IPS-11a (cell line): ENCODE results near the gene CLSTN3.

ENCODE experiments used
- H3K4me3 ChIP-seq: one replicate; pipeline ENCODE4 v1.5.1; 2013; ENCODE audit warnings: low read depth, low read length, control low read depth

Gene CLSTN3

DNA sequence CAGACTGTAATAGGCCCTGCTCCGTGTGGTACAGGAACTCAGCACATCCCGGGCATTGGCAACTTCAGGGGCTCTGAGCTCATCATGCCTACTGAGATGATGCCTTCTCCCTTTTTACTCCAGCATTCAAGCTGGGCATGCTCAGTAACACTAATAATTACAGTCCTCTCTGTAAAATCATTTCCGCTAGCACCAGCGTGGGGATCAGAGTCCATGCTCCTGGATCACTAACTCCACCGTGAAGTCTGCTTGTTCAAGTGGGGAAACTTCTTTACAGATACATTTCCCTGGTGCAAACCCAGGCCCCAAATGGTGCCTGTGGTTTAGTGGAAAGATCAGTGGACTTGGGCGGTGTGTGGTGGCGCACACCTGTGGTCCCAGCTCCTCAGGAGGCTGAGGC, 16.7 kb downstream of the CLSTN3 start:
- no peak overlapping the region for H3K4me3 ChIP-seq

DNA sequence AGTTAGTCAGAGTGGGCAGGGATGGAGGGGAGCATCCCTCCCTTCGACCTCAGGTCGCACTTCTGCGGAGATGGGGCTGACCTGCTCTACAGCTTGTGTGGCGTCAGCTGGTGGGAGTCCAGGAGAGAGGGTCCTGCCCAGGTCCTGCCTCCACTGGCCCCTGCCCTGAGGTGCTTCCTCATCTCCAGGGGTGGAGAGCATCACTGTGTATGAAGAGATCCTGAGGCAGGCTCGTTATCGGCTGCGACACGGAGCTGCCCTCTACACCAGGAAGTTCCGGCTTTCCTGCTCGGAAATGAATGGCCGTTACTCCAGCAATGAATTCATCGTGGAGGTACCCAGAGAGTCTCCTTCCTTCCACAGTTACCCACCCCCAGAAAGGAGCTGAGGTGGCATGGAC, 20.2 kb downstream of the CLSTN3 start:
- no peak overlapping the region for H3K4me3 ChIP-seq

DNA sequence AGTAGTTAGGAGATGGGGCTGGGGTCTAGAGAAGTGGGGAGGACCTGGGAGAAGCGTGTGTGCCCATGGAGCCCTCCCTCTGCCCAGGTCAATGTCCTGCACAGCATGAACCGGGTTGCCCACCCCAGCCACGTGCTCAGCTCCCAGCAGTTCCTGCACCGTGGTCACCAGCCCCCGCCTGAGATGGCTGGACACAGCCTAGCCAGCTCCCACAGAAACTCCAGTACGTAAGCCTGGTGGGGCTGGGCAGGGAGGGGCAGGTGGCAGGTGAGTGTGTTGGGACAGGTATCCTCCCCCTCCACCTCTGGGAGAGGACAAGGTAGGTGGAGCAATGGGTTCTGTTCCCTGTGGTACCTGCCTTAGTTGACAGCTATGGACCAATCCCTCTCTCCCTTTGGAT, 20.7 kb downstream of the CLSTN3 start:
- H3K4me3 ChIP-seq: no peak overlapping the region

DNA sequence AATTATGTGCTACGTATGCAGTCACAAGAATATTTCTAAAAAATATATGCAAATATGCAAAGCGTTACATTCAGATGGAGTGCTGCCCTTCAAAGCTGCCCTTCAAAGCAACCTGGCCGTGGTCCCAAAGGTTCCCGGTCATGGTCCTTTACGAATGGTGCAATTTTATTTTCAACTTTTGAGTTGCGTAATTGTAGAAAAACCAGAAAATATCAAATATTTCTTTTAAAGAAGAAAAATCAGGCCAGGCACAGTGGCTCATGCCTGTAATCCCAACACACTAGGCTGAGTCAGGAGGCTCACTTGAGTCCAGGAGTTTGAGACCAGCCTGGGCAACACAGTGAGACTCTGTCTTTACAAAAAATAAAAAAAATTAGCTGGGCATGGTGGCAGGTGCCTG, 21.4 kb downstream of the CLSTN3 start:
- no peak overlapping the region for H3K4me3 ChIP-seq

DNA sequence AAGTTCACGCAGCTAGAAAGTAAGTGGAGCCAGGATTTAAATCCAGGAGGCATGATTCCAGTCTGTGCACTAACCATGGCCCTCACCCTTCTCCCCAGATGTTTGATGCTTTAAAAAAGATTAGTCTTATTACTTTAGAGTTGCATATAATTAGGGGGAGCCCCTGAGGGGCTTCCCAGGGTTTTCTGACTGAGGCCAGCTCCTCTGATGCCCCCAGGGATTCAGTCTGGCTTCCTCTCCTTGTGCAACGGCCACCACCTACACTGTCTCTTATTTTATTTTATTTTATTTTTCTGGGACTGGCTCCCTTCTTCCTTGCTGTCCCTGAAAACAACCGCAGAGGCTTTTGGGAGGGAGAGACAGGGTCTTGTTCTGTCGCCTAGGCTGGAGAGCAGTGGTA, 22.6 kb downstream of the CLSTN3 start:
- no peak overlapping the region for H3K4me3 ChIP-seq

DNA sequence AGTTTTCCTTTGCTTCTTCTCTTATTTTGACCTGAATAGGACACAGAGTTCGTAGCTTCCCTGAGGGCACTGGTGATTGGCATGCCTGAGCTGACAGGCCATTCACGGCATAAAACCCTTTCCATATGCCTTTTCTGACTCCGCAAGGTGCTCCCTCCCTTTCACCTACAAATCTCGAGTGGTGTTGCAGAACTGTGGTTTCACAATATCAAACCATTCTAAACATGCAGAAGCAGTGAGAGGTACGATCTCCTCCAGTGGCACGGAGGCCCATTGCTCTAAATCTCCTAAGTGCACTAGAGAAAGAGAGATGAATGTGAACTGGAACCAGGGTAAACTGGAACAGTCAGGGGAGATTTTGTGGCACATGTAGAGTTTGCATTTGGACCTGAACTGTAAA, 23.9 kb downstream of the CLSTN3 start:
- no peak overlapping the region for H3K4me3 ChIP-seq

DNA sequence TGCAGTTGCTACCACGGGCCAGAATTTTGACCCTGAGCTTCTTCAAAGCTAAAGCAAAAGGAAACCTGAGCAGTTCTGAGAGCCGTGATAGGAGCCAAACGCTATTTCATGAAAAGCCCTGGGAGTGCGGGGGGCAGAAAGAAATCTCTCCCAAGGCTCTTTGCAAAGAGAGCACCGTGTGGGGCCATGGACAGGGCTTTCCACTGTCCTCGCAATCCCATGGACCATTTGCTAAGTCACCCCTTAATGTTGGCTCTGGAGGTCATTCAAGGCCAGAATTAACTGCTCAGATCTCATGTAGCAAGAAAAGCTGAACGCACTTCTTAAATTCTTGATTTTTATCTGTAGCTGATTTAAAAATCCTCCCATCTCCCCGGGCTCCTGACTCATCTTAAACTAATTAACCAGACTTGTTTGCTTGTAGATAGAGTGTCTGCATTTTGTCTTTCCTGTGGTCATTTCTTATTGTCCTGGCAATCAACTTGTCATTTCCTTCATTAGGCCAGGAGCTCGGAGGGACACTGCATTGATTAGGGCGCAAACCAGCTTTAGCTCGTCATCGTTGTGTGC, 24.8 kb downstream of the CLSTN3 start:
- H3K4me3 ChIP-seq: no peak overlapping the region

DNA sequence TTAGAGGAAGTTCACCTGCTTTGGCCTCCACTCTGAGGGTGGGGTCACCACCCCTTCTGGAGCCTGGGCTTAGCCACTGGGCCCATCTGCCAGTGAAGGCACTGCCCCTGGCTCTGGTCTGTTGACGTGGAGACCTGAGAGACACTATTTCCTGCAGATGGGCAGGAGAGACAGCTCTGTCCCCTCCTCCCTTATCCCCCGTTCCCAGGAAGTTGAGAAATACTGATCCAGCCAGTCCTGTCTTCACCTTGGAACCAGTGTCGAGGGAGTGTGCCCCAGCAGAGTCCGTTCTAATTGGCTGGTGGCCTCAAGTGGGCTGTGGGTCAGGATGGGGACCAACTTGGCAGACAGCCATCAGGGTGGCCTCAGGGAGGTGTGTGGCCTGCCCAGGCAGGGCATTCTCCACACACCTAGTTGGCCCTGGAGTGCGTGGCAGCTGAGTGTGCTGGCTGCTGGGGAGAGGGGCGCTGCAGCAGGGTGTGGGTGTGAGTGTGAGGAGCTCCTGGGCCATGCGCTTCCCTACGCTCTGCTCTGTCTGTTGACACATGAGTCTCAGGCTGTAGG, 25.4 kb downstream of the CLSTN3 start:
- H3K4me3 ChIP-seq: no peak overlapping the region

DNA sequence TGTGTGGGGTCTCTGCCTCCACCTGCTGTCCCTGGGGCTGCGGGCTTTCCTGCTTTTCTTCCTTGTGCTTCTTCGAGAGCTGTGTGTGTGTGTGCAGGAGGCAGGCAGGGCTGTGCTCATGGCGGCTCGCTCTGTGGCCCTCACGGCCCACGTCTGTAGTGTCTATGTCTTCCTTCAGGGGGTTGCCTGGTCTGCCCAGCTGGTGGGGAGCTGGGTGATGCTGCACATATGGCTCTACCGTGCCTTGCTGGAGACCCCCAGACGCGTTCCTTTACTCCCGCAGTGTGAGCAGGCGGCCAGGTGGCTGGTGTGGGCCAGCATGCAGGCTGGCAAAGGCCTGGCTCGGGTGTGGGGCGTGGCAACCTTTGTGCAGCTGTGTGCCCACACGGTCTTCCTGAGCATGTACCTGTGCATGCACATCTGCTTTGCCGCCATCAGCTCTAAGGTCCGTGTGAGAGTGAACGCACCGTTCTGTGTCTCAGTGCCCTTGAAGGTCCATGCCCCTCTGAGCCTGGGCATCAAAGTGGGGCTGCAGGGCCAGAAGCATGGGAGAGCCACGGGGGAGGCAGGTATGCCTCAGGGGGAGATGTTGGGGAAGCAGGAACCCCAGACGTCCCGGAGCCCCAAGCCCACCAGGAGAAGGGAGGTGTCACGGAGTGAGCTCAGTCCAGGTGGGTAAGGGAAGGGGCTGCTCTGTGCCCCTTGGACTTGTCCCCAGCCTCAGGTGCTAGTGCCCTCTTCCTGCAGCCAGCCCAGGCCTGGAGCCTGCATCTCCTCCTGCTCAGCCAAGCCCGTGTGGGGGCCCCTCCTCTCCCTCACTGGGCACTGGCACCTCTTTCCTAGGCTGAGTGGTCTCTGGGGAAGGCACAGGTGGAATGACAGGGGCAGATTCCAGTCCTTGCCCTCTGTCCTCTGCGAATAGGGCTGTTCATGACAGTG, 26.4 kb downstream of the CLSTN3 start:
- H3K4me3 ChIP-seq: no peak overlapping the region

DNA sequence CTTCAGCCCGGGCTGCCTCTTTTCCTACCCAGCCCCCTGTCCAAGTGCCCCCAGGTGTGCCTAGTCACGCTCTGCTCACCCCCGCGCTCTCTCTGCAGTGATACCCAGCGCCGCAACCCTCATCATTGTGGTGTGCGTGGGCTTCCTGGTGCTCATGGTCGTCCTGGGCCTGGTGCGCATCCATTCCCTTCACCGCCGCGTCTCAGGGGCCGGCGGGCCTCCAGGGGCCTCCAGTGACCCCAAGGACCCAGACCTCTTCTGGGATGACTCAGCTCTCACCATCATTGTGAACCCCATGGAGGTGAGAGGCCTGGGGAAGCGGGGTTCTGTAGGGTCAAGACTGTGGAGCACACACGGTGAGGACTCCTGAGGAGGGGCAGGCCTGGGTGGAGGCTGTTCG, 27.2 kb downstream of the CLSTN3 start:
- H3K4me3 ChIP-seq: no peak overlapping the region

DNA sequence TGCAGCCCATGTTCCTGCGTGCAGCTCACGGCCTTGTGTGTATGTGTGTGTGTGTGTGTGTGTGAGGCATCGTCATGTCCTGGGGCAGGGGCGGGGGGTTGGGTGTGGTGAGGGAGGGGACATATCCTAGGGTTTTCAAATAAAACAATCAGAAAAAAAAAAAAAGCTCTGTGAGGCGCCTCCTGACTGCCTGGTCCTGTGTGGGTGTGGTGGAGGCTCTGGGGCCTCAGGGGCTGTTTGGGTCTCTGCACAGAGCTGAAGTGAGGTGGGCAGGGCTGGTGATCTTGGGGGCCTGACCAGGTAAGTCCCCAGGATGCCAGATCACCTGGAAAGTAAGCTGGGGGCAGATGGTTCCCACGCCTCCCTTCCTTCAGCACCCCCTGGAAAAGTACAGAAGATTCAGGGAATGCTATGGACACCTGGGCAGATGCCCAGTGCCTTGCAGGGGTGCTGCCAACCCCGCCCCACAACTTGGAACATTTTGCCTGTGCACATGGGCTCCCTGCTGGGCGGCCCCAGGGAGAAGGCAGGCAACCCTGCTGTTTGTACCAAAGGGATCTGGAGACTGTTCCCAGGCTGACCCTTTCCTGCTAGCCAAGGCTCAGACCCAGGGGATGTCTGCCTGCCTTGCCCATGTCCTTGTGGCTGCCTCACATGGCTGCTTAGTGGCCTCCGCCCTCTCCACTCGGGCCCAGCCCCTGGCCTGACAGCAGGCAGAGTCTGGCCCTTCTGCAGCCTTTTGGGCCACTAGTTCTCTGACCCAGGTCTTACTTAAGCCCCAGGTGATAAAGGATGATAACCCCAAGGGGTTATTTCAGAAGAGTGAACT, 28.8 kb downstream of the CLSTN3 start:
- no peak overlapping the region for H3K4me3 ChIP-seq

DNA sequence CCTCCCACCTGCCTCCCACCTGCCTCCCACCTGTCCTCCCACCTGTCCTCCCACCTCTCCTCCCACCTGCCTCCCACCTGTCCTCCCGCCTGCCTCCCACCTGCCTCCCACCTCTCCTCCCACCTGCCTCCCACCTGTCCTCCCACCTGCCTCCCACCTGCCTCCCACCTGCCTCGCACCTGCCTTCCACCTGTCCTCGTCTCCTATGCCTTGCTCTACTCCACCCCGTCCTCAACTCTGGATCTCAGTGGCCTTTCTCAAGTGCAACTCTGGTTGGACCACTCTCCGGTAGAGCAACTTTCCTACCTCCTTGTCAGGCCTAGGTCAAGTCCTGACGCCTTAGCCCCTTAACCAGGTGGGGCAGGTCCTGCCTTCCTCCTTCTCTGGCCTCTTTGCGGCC, 30.0 kb downstream of the CLSTN3 start:
- no peak overlapping the region for H3K4me3 ChIP-seq

DNA sequence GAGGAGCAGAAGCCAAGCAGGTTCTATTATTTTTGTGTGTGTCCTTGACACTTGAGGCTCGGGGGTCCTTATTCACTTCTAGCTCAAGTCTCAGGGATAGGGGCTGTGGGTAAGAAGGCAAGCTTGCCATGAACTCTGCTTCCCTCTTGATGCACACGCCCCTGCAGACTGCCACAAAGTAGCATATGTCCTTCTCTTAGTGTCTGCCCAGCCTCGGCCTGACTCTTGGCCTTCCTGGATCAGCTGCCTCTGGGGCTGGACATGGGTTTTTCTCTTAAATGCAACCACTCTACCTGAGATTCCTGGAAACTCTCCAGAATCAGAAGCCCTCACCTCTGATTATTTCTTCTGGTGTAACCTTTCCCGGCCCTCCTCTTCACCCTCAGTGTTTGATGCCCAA, 31.2 kb downstream of the CLSTN3 start:
- H3K4me3 ChIP-seq: no peak overlapping the region

DNA sequence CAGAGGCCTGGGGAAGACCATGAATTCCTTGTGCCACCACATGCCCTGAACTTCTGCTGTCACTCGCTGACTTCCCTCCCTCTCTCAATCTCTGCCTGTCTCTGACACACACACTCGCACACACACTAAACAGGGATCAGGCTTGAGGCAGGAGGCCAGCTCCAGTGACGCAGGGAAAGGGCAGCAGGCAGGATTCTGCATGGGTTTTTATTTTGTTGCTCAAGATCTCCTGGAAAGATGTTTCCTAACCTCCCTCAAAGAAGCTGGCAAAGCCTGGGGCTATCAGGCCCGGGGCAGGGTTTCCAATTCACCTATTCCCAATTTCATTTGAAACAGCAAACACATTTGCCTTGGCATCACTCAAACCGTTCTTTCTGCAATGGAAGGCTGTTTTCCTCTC, 31.6 kb downstream of the CLSTN3 start:
- no peak overlapping the region for H3K4me3 ChIP-seq

DNA sequence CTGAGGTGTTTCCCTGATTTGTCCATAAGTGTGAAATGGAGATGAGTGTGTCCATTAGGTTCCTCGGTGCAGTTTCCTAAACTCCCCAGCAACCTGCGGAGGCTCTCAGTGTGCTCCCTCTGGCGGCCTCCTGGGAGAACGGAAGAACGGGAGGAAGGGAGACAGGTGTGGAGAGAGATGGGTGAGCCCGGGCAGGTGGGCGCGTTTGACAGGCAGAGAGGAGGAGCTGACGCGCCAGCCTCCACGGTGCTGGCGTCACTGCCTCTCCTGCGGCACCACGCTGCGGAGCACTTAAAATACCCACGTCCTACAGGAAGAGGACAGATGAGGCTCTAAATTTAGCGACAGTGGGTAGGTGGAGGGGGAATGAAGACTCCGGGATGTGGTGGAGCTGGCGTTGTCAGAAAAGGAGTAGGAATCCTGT, 32.5 kb downstream of the CLSTN3 start:
- H3K4me3 ChIP-seq: no peak overlapping the region

DNA sequence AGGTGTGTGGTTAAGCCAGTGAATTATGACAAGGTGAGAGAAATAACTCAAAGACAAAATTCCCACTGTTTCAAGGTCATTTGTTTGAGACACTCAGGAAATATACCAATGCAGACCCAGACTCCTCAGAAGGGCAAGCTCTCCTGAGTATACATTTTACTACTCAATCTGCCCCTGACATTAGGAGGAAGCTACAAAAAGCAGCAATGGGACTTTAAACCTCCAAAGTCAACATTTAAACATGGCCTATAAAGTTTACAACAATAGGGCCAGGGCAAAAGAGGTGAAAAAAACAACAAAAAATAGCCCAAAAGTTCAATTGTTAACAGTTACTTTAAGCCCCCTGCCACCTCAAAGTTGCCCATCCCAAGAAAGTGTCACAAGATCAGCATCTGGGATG, 39.8 kb downstream of the CLSTN3 start:
- no peak overlapping the region for H3K4me3 ChIP-seq

DNA sequence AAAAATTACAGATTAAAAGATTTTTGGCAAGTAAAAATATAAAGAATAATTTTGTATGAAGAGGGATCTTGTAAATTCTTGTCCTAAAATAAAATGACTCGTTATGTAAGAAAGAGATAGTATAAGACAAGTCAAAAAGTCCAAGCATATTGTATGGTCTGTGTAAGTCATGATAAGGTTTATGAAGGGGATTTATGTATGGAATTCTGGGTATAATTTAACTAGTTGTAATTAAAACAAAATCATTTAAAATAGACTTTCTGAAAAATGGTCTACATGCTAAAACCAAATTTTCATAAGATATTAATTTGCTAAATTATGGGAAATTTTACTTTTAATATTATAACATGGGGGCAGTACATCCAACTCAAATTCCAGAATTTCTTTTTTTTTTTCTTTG, 41.7 kb downstream of the CLSTN3 start:
- no peak overlapping the region for H3K4me3 ChIP-seq

DNA sequence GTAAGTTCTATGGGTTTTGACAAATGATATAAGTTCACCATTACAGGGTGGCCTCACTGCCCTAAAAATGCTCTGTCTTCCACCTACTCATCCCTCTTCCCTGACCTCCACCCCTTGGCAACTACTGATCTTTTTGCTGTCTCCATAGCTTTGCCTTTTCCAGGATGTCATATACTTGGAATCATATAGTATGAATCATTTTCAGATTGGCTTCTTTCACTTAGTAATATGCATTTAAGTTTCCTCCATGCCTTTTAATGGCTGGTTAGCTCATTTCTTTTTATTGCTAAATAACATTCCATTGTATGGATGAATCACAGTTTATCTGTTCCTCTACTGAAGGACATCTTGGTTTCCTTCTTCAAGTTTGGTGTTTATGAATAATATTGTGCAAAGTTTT, 45.3 kb downstream of the CLSTN3 start:
- H3K4me3 ChIP-seq: no peak overlapping the region

DNA sequence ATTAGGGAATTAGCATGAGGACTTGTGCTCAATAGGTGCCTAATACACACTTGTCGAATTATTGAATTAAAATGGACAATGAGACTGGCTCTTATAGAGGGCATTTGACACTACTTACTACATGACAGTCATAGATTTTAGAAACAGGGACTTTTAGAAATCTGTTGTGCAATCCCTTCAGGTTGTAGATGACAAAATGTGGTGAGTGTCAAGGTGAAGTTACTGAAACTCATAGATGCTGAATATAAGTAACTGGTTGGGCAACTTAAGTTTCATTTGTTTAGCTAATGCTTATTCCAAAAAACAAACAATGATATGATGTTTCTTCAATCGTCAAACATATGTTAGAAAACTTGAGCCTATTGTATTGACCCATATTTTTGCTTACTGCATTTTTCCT, 46.4 kb downstream of the CLSTN3 start:
- H3K4me3 ChIP-seq: no peak overlapping the region

DNA sequence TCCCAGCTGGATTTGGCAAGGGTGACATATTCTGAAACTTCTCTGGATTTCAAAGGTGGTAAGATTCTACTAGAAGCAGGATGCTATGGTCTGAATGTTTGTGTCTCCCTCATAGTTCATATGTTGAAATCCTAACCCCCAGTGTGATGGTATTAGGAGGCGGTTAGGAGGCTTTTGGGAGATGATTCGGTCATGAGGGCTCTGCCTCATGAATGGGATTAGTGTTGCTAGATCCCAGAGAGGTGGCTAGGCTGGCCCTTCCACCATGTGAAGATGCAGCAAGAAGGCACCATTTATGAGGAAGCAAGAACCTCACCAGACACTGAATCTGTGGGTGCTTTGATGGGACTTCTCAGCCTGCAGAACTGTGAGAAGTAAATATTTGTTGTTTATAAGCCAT, 48.3 kb downstream of the CLSTN3 start:
- no peak overlapping the region for H3K4me3 ChIP-seq

DNA sequence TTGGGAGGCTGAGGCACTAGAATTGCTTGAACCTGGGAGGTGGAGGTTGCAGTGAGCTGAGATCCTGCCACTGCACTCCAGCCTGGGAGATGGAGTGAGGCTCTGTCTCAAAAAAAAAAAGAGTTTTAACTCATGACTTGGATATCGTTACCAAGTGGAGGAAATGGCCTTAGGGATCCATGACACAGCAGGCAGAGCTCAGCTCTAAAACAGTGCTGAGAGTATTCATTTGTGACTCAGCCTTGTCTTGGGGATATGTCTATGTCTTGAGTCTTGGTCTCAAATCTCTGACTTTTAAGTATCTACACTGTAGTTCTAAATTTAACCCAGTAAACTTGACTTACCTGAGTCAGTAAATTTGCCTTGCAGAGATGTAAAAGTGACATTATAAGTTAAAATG, 50.5 kb downstream of the CLSTN3 start:
- H3K4me3 ChIP-seq: no peak overlapping the region
